ENCODE measurements around the gene SLC16A8.

The SLC16A8 gene

GRCh38 chr22:38075961-38076360 lies 8.0 kb downstream of the SLC16A8 start:
- no peak overlapping the region for H3K9ac ChIP-seq (ENCODE audit: low read depth, low read length)
- peaks cover 3% of the 10 kb centered on the region; the same call in 1 of the 2 replicates for H3K4me1 ChIP-seq (ENCODE audit: insufficient read depth, low read length)
- no peaks in the 10 kb centered on the region for H3K9me3 ChIP-seq (ENCODE audit: insufficient read depth, low read depth, low read length)
- WGBS: 84% methylated on average over 11 of the region's 13 CpGs
- H3K36me3 ChIP-seq (ENCODE audit: insufficient read depth, low read length): peaks cover 25% of the 10 kb centered on the region
- peaks cover 11% of the 10 kb centered on the region for H3K27me3 ChIP-seq (ENCODE audit: insufficient read depth, low read length)
- no peak overlapping the region for H3K4me3 ChIP-seq (ENCODE audit: low read length)
- no peak overlapping the region for H3K27ac ChIP-seq (ENCODE audit: low read depth, low read length)

- H3K9me3 ChIP-seq (ENCODE audit: insufficient read depth, low read depth, low read length): no peaks in the 10 kb centered on the region
- H3K27me3 ChIP-seq (ENCODE audit: insufficient read depth, low read length): peaks cover 4% of the 10 kb centered on the region
- peaks cover 27% of the 10 kb centered on the region for H3K36me3 ChIP-seq (ENCODE audit: insufficient read depth, low read length)
- H3K27ac ChIP-seq (ENCODE audit: low read depth, low read length): no peak overlapping the region
- peaks cover 3% of the 10 kb centered on the region; the same call in 1 of the 2 replicates for H3K4me1 ChIP-seq (ENCODE audit: insufficient read depth, low read length)
- no peak overlapping the region for H3K9ac ChIP-seq (ENCODE audit: low read depth, low read length)
- no peak overlapping the region for H3K4me3 ChIP-seq (ENCODE audit: low read length)
- 93% methylated on average over 31 of the region's 32 CpGs for WGBS
Observed at GRCh38 chr22:38075105-38075825, 8.7 kb downstream of the SLC16A8 start.

- Histone ChIP-seq H3K36me3 (ENCODE audit: insufficient read depth, low read length) (peaks cover 35% of the 10 kb centered on the region), H3K9me3 (ENCODE audit: insufficient read depth, low read depth, low read length) (no peaks in the 10 kb centered on the region), H3K4me1 (ENCODE audit: insufficient read depth, low read length) (peaks cover 3% of the 10 kb centered on the region; the same call in 1 of the 2 replicates), H3K27me3 (ENCODE audit: insufficient read depth, low read length) (no peaks in the 10 kb centered on the region; the same call in 1 of the 2 replicates), H3K4me3 (ENCODE audit: low read length) (no peak overlapping the region), H3K9ac (ENCODE audit: low read depth, low read length) (no peak overlapping the region), H3K27ac (ENCODE audit: low read depth, low read length) (no peak overlapping the region)
- 95% methylated on average over 47 of the region's 47 CpGs for WGBS
Observed at GRCh38 chr22:38074181-38075104, 9.5 kb downstream of the SLC16A8 start.

GRCh38 chr22:38073150-38074130 lies 10.5 kb downstream of the SLC16A8 start:
- 95% methylated on average over 28 of the region's 28 CpGs for WGBS
- H3K9ac ChIP-seq (ENCODE audit: low read depth, low read length): no peak overlapping the region
- H3K4me3 ChIP-seq (ENCODE audit: low read length): no peak overlapping the region
- no peak overlapping the region for H3K27ac ChIP-seq (ENCODE audit: low read depth, low read length)
- H3K9me3 ChIP-seq (ENCODE audit: insufficient read depth, low read depth, low read length): no peaks in the 10 kb centered on the region
- peaks cover 39% of the 10 kb centered on the region for H3K36me3 ChIP-seq (ENCODE audit: insufficient read depth, low read length)
- no peaks in the 10 kb centered on the region for H3K27me3 ChIP-seq (ENCODE audit: insufficient read depth, low read length)
- peaks cover 3% of the 10 kb centered on the region; the same call in 1 of the 2 replicates for H3K4me1 ChIP-seq (ENCODE audit: insufficient read depth, low read length)

- Histone ChIP-seq H3K36me3 (ENCODE audit: insufficient read depth, low read length) (peaks cover 48% of the 10 kb centered on the region), H3K27ac (ENCODE audit: low read depth, low read length) (no peak overlapping the region), H3K4me3 (ENCODE audit: low read length) (no peak overlapping the region), H3K4me1 (ENCODE audit: insufficient read depth, low read length) (peaks cover 3% of the 10 kb centered on the region; the same call in 1 of the 2 replicates), H3K9me3 (ENCODE audit: insufficient read depth, low read depth, low read length) (no peaks in the 10 kb centered on the region), H3K27me3 (ENCODE audit: insufficient read depth, low read length) (no peaks in the 10 kb centered on the region), H3K9ac (ENCODE audit: low read depth, low read length) (no peak overlapping the region)
- WGBS: 95% methylated on average over 25 of the region's 25 CpGs
Observed at GRCh38 chr22:38072322-38073149, 11.4 kb downstream of the SLC16A8 start.

GRCh38 chr22:38071421-38072321 lies 12.3 kb downstream of the SLC16A8 start:
- Histone ChIP-seq H3K4me3 (ENCODE audit: low read length) (no peak overlapping the region), H3K27ac (ENCODE audit: low read depth, low read length) (no peak overlapping the region), H3K9ac (ENCODE audit: low read depth, low read length) (no peak overlapping the region), H3K36me3 (ENCODE audit: insufficient read depth, low read length) (peaks cover 50% of the 10 kb centered on the region), H3K4me1 (ENCODE audit: insufficient read depth, low read length) (peaks cover 3% of the 10 kb centered on the region; the same call in 1 of the 2 replicates), H3K27me3 (ENCODE audit: insufficient read depth, low read length) (no peaks in the 10 kb centered on the region), H3K9me3 (ENCODE audit: insufficient read depth, low read depth, low read length) (no peaks in the 10 kb centered on the region)
- WGBS: 95% methylated on average over 22 of the region's 22 CpGs

- H3K27me3 ChIP-seq (ENCODE audit: insufficient read depth, low read length): no peaks in the 10 kb centered on the region
- WGBS: 89% methylated on average over 11 of the region's 11 CpGs
- H3K36me3 ChIP-seq (ENCODE audit: insufficient read depth, low read length): peaks cover 63% of the 10 kb centered on the region
- no peaks in the 10 kb centered on the region; the same call in 1 of the 2 replicates for H3K4me1 ChIP-seq (ENCODE audit: insufficient read depth, low read length)
- no peak overlapping the region for H3K9ac ChIP-seq (ENCODE audit: low read depth, low read length)
- H3K9me3 ChIP-seq (ENCODE audit: insufficient read depth, low read depth, low read length): no peaks in the 10 kb centered on the region
- no peak overlapping the region for H3K27ac ChIP-seq (ENCODE audit: low read depth, low read length)
- H3K4me3 ChIP-seq (ENCODE audit: low read length): no peak overlapping the region
Observed at GRCh38 chr22:38070250-38070921, 13.6 kb downstream of the SLC16A8 start.

- no peaks in the 10 kb centered on the region for H3K27me3 ChIP-seq (ENCODE audit: insufficient read depth, low read length)
- no peak overlapping the region for H3K27ac ChIP-seq (ENCODE audit: low read depth, low read length)
- H3K9ac ChIP-seq (ENCODE audit: low read depth, low read length): no peak overlapping the region
- H3K9me3 ChIP-seq (ENCODE audit: insufficient read depth, low read depth, low read length): no peaks in the 10 kb centered on the region
- no peak overlapping the region for H3K4me3 ChIP-seq (ENCODE audit: low read length)
- H3K4me1 ChIP-seq (ENCODE audit: insufficient read depth, low read length): no peaks in the 10 kb centered on the region
- H3K36me3 ChIP-seq (ENCODE audit: insufficient read depth, low read length): peaks cover 67% of the 10 kb centered on the region
- WGBS: 88% methylated on average over 21 of the region's 21 CpGs
Observed at GRCh38 chr22:38069372-38070249, 14.4 kb downstream of the SLC16A8 start.
